GM12874 (cell line): ENCODE results near the gene MLLT10.

Experiments used
- TF ChIP-seq, protein P1 (sequence below): IDR thresholded peaks from 2 replicates; pipeline ENCODE4 v1.5.1; 2011; ENCODE audit warnings: low read depth, mild to moderate bottlenecking, control low read depth, low read length, moderate library complexity; ENCODE audit not compliant: insufficient read depth

Gene MLLT10

DNA sequence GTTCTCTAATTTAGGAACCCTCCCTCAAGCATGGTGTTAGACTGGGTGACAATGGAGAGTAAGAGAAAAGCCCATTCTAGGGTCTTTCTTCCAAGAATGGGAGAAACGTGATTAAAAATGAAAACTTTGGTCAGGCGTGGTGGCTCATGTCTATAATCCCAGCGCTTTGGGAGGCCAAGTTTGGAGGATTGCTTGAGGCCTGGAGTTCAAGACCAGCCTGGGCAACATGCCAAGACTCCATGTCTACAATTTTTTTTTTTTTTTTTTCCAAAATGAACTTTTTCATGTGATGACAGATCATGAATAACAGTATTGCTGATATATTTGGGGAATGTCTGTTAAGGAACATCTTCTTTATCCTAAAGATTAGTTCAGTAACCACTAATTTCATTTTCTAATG lies 194.6 kb downstream of the MLLT10 start:
- TF ChIP-seq, protein P1, sequence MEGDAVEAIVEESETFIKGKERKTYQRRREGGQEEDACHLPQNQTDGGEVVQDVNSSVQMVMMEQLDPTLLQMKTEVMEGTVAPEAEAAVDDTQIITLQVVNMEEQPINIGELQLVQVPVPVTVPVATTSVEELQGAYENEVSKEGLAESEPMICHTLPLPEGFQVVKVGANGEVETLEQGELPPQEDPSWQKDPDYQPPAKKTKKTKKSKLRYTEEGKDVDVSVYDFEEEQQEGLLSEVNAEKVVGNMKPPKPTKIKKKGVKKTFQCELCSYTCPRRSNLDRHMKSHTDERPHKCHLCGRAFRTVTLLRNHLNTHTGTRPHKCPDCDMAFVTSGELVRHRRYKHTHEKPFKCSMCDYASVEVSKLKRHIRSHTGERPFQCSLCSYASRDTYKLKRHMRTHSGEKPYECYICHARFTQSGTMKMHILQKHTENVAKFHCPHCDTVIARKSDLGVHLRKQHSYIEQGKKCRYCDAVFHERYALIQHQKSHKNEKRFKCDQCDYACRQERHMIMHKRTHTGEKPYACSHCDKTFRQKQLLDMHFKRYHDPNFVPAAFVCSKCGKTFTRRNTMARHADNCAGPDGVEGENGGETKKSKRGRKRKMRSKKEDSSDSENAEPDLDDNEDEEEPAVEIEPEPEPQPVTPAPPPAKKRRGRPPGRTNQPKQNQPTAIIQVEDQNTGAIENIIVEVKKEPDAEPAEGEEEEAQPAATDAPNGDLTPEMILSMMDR, result no peak

DNA sequence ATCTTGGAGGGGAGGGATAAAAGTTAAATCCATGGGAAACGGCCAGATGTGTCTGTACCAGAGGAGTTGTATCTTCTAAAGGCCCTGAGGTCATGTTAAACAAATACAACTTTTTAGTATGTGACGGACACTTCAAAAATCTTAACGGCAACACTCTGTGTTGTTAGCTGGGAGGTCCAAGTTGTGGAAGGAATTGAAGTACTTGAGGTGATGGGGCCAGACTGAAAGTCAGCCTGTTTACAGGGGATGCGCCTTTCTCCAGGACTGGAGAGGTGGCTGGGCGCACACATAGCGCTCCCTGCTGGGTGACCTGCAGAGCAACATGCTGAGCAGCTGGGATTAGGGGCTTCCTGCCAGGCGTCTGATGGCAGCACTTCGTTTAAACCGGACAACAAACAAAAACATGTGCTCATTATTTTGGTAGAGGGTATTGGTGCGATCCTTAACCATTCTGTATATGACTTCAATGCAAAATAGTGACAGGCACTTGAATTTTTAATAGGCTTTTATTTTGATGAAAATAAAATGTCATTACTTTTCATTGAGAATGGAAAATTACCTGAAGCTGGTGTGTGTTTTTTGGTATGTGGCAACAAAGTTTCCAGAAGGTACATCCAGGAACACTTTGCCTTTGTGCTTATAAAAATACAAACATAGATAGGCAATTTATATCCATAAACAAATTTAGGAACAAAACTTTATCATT lies 198.2 kb downstream of the MLLT10 start:
- TF ChIP-seq, protein P1, result peak; percentile 92

DNA sequence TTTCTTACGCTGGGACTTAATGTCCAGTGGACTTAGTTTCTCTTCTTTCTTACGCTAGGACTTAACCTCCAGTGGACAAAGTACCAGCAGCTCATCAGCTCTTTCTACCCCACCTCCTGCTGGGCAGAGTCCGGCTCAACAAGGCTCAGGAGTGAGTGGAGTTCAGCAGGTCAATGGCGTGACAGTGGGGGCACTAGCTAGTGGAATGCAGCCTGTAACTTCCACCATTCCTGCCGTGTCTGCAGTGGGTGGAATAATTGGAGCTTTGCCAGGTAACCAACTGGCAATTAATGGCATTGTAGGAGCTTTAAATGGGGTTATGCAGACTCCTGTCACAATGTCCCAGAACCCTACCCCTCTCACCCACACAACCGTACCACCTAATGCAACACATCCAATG lies 199.7 kb downstream of the MLLT10 start:
- TF ChIP-seq, protein P1, result no peak

DNA sequence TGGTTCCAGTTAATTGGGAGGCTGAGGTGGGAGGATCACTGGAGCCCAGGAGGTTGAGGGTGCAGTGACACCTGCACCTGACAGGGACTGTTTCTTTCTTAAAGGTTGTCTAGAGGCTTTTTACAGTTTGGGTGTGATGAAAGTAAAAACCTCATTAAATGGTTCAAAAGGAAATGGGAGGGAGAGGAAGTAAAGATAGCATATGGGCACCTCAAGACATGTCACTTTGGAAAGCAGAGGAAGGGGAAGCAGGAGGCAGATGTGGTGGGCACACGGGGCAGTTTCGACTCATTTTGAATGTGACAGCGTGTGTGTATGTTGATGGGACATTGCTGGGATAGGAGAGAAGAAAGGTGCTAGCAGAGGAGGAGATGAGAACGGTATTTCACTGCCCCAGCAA lies 203.1 kb downstream of the MLLT10 start:
- TF ChIP-seq, protein P1, result no peak

DNA sequence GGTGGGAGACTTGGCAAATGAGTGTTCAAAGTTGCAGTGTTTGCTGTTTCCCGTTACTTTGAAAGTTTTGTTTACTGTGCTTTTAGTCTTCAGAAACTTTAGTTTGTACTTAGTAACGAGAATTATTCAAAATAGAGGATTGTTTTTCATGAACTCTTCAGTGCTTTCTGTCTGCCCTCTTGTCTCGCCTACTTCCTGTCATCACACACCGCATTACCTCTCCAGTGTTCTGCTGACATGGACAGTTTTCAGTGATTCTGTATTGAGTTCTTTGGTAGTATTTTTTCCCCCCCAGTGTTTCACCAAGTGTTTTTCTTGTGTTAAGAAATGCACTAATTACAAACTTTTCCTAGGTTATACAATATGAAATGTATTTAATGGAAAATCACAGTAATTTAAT lies 207.0 kb downstream of the MLLT10 start:
- TF ChIP-seq, protein P1, result no peak

DNA sequence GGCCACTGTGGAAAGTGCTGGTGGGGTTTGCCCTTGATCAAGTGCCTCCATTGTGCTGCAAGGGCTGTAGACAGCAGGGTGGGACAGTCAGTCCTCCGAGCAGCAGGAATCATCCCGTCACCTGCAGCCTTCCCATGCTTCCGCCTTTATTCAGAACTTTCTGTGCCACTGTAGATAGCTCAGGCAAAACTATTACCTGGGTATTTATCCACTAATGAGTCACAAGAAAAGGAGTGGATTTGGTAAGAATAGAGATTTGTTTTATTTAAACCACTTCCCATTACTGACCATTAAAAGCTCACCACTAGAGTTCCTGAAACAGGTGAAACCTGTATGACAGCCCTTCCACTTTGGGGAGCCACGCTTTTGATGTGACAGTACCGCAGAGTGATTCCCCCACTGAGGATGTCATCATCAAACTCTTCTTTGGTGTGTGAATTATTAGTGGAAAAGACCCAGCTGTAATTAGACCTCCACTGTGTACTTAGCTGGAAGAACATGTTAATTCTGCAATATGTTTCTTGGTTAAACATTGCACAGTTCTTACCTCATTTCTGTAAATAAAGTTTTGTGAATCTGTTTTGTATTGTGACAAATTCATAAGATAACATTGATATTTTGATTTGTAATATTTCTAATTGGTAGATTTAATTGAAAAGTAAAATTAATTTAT lies 208.8 kb downstream of the MLLT10 start:
- TF ChIP-seq, protein P1, result no peak

DNA sequence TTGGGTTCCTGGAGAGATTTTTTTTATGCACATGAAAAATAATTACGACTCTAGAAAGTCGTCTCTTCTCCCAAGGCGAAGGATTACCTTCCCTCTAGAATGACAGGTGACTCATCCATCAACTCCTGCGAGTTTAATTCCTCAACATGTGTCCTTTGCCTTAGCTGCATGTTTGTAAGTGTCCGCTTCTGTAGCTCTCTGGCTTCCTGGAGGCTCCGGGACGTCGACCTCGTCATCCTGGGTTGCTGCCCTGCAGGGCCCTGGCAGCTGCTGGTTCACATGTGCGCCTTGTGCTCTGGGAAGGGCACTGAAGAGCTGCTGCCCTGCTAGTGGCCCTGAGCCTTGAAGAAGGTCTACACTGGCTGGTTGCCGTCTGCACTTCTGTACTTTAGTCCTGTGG lies 210.2 kb downstream of the MLLT10 start:
- TF ChIP-seq, protein P1, result no peak
